GM19438 (cell line): ENCODE measurements around the gene PEX11B.

Source experiments
- ATAC-seq: cut with Tn5 transposase; IDR thresholded peaks from one replicate; pipeline ENCODE4 v1.9.1; 2021; ENCODE audit warnings: low read depth; ENCODE audit not compliant: unreplicated experiment

PEX11B gene, protein sequence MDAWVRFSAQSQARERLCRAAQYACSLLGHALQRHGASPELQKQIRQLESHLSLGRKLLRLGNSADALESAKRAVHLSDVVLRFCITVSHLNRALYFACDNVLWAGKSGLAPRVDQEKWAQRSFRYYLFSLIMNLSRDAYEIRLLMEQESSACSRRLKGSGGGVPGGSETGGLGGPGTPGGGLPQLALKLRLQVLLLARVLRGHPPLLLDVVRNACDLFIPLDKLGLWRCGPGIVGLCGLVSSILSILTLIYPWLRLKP

DNA sequence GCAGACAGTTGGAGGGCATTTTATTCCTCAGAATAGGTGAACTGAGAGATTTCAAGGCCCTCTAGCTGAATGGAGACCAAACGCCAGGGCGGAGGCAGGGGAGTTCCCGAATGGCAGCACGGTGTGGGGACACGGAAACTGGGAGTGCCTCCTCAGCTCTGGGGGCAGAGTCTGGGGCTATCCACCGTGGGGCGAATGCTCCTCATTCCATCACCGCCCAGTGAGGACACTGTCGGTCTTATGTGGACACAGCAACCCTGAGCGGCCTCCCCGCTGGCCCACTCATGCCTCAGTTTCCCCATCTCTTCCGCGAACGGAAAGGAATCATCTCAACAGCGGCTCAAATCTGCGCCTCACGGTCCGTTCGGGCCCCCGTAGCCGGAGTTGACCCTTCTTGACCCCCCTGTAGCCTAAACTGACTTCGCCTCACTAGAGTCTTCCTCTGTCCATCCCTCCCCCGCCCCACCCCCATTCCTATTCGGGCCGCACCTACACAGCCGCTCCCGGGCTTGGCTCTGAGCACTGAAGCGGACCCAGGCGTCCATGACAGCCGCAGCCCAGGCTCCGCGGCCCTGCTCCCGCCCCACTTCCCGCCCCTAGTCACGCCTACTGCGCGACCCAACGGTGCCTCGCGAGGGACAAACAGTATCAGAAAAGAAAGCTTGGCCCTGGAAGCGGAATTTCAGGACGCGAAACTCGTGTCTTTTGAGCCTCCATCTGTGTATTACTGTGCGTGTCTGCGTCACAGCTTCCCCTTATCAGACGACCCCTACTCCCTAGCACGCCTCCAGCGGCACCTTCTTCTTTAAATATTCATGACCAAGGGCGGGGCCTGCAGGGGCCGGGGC, at the start of gene PEX11B:
TSS of gene PEX11B (minus strand) at position 574 of the 848 bp plus-strand sequence. CDS start at position 545, 29 bp downstream.
- peak; percentile 90 for ATAC-seq

DNA sequence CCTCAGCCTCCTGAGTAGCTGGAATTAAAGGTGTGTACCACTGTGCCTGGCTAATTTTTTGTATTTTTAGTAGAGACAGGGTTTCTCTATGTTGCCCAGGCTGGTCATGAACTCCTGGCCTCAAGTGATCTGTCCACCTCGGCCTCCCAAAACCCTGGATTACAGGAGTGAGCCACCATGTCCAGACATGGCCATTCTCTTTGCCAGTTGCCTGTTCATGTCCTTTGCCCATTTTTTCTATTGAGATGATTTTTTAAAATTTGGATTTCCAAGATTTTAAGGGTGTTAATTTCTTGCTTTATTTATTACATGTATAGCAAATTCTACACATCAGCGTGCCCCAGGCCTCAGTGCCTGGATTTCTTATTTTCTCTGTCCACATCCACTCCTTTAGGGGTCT, 48.8 kb upstream of the PEX11B start:
- ATAC-seq = no peak

DNA sequence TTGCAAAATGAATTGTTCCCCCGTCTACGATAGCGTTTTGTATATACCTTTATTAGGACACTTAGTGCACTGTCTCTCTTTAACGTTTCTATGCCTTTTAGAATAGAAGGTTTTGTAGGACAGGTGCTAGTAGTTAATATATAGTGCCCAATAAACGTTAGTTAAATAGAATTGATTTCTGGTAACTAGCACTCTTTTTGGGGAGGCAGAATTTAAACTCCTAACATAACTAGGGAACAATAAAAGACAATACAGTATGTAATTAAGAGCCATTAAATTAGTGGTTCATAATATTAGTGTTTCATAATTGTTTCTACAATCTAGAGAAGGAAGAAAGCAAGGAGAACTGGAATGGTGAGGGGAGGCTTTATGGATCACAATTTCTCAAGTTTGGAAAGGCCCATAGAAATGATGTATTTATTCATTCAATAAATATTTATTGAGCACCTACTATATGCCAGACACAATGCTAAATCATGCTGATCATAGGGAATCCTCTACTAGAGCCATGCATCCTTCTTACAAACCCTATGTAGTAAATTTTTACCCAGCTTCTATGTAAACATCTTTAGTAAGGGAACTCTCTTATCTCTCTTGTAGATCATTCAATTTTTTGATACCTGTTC, 46.7 kb upstream of the PEX11B start:
- no peak for ATAC-seq

DNA sequence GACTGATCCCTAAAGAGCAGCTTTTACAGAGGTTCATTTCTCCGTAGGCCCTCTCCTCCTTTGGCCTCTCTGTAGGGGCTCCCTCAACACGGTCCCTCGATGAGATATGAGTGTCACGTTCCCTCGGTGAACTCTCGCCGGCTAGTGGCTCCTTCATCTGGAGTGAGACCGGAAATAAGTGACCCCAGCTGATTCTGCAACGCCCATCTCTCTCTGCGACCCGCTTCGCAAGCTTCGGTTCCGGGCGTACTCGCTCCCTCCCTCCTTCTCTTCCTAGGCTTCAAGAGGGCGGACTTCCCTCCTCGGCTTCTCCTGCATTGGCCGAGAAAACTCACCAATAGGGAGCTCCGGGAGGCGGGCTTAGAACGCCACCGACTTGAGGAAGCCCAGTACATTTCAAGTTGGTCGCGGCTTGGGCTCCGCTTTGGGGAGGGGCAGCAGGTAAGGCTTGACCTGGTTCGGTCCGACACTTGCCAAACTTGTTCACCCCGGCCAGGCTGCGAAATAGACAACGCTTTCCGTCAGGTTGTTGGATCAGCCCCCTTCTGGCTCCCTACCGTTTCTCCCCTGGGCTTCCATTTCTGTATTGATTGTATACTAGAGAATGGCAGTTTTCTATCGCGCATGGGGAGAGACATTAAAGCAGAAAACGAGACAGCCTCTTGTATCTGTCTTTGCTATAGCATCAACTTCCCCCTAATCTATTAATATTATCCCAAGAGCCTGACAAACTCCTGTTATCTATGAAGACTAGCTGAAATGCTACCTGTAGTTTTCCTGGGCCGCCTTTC, 46.0 kb upstream of the PEX11B start, which contains the start of the genes ANKRD34A and POLR3GL:
TSS of gene ANKRD34A (minus strand) at position 248 of the 791 bp plus-strand sequence. CDS start 2,816 bp downstream, outside the sequence.
TSS of gene POLR3GL (plus strand) at position 363 of the 791 bp plus-strand sequence. CDS start 10,176 bp downstream, outside the sequence.
- peak; percentile 82 for ATAC-seq

DNA sequence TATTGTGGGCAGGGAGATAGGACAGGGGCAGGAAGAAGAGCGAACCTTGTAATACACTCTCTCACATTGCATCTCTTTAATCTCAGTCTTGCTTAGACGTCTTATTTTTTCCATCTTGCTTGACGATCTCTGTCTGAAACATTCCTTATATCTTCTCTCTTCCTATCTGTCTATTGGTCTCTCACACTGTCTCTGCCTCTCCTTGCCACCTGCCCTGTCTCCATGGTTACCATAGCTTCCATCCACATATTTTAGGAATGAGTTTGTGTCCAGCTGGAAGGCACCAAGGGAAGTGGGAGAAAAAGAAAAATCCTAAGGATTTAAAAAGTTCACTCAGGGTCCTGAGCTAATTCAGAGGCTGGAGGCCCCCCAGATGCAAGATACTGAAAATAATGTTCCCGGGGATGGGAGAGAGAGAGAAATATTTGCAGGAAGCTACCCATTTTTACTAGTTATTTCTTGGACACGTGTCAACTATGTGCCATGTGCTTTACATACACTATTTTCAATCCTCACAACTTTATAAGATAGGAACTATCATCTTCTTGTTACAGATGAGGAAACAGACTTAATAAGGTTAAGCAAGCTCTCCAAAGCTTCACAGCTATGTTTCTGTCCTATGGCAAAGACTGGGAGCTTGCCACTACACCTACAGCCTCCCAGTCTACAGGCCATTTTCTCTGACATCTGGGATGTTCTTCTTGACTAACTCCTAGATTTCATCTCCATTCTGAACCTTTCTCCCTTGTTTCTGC, 44.9 kb upstream of the PEX11B start:
- ATAC-seq = no peak

DNA sequence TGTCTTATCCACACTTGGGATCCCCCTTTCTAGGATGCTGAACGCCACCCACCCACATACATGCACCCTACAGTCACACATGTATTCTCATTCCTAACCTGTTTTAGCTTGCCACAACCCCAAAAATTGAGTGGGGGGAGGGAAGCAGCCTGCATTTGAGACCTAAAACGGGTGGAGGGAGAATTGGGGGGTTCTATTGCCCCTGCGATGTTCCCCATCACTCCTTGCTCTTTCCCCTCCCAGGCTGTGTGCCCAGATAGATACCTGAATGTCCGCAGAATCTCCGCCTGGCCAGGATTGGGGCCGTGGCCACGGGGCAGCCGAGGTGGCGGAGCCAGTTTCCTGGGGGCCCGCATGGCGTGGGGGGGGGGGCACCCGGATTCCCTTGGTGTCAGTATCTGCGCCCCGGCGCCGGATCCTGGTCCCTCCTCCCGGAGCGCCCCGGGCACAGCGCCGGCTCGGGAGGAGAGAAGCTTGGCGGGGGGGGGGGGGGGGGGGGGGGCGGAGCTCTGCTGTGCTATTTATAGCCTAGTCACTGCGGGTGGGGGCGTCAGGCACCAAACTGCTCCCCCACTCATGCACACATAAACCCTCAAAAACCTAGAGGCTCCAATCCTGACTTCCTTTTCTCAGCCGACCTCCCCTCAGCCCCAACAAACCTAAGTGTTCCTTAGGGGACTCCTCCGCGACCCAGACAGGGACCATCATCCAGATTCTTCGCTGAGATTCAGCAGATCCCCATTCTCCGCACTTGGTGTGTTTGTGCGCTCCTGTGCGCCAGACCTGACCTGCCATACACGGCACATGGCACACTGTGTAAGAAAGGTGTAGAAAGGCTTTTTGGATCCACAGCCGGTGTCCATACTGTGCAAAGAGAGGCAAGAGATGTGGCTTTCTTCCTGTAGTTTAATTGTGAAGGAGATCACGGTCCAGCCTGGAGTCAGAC, 43.9 kb upstream of the PEX11B start:
- ATAC-seq = no peak

DNA sequence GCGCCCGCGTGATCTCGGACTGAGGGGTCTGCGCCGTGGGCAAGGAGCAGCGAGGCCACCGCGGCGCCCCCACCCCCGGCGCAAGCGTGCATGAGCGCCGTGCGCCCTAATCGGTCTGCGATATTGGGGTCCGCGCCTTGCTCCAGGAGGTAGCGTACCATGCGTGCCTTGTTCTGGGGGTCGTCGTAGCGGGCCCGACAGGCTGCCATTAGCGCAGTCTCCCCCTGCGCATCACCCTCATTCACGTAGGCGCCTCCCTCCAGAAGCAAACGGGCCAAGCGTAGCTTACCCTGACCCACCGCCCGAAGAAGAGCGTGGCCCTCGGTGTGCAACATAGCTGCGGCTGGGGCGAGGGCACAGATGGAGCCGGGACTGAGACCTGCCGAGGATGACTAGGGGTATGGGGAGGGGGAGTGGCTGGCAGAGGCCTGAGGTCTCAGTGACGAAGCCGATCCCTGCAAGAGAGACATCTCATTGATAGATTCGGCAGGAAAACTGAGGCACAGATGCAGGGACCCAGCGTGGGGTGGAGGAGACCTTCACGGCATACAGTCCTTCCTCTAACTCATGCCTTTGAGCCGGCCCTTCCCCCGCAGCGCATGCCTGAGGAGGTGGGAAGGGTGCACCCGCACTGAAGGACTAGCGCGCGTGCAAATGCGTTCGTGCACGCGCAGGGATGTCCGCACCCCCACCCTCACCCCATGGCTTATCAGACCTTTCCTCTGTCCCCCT, 43.1 kb upstream of the PEX11B start:
- no peak for ATAC-seq

DNA sequence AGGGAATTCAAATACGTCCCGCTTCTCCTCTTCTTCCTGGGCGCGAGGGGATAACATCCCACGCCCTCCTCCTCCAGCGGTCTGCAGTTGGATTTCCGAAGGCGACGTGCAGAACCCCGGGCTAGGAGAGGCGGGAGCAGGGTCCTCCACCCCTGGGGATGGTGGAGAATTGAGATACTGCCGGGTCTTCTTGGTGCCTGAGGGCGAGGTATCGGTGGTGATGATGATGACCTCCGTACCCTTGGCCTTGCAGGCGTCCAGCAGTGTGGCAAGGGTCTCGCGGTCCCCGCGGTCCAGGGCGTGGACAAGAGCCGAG, 42.5 kb upstream of the PEX11B start:
- no peak for ATAC-seq

DNA sequence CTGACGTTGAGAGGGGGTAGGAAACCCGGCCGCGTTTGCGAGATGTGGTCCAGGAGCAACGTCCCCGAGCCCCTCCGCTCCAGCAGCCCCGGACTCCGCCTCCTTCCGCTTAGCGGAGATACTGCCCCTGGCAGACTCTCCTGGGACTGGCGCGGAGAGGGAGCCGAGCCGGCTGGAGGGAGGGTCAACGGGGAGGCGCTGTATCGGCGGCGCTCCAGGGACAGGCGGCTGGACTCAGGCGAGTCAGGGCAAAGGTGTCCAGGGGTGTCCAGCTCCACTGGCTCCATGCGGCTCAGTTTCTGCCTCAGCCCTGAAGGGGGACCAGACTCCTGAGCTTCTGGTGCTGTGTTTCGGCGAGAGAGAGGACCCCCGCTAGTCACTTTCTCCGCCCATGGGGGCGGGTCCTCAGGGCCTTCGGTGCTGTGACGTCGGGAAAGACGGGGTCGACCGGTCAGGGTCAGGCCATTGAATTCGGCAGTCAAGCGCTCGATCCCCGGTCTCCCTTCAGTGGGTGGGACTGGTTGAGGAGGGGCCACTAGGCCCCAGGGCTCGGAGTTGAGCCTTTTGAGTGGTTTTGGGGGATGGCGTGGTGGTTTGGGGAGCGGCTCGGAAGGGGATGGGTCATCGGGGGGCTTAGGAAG, 42.1 kb upstream of the PEX11B start:
- no peak for ATAC-seq

DNA sequence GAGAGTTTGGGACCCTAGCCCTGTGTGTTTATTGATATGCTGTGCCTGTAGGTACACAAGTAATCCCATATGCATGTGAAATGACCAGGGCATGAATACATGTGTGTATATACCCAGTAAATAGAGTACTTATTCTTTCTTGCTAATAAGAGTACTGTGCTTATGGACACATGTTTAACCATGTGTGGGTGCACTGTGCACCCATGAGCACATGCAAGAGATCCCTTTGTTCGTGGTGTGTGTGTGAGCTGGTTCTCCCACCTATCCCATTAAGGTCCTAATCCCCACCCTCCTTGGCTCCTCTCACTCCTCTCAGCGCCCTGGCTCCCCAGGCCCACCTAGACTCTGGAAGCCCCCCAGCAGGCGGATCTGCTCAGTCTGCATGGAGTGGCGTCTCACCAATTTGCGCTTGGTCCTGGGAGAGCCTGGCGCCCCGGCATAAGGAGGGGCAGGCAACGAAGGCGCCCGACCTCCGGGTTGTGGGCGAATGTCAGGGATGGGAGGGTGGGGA, 41.5 kb upstream of the PEX11B start:
- ATAC-seq = no peak

DNA sequence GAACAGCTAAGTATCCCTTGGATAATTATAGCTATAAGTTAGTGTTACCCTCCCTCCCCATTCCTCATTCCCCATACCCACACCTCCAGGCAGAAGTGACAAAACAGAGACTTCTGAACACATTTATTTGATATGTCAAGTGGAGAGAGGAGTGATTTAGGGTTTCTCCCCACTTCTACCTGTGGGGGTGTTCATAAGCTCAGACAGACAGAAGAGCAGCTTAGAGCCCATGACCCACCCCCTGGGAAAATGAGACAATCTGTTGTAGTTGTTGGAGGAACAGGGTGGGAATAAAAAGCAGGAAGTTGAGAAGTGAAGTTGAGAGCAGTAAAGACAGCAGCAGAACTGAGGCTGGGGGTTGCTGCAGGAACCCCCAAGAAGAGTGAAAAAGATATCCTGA, 40.8 kb upstream of the PEX11B start:
- no peak for ATAC-seq

DNA sequence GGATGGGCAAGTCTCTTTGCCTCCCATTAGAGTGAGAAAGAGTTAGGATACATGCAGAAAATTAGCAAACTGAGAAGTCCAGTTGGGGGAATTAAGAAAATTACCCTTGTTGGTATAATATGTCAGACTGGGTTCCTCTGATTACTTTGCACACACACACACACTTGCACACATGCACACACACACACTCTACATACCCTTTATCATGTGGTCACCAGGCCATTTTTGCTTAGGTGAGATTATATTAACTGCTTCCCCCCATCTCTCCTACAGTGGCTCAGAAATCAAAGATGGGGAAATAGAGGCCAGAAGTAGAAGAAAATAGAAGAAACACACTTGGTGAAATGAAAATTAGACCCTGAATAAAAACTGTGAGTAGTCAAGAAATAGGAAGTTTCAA, 40.2 kb upstream of the PEX11B start:
- no peak for ATAC-seq

DNA sequence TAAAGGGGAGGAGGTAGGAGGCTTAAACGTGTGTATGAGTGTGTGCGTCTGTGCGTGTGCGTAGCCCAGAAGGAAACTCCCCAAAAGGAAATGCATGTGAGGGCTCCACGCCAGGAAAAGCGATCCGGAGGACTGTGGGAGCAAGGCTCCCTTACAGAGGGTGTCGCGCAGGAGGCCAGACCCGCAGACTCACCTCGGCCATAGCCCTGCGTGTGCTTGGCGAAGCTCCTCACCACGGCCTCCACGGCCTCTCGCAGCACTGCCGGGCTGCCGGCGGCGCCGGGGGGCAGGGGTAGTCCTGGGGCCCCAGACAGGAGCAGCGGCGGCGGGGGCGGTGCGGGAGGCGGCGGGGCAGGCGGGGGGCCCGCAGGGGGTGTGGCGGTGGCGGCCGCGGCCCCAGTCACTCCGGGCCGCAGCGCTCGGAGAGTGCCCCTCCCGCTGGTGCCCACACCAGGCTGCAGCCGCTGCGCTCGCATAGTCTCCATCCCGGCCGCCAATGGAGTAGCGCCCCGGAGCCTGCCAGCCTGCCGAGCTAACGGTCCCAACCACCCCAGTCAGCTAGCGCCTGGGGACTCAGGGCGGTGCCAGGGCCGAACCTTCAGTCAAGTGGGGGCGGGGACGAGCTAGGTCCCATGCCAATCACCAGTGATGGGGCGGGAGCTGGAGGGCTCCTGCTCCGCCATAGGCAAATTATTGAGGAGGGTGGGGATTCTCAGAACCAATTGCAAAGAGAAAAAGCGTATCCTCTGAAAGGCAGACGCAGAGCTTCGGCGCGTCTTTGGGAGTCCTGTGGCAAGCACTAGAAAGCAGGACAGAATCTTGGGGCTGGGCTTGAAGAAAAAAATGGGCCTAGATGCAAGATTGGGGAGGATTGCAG, 39.2 kb upstream of the PEX11B start, which contains the start of gene LIX1L:
TSS of gene LIX1L (minus strand) at position 575 of the 877 bp plus-strand sequence. CDS start at position 485, 90 bp downstream.
- ATAC-seq = peak; percentile 84

DNA sequence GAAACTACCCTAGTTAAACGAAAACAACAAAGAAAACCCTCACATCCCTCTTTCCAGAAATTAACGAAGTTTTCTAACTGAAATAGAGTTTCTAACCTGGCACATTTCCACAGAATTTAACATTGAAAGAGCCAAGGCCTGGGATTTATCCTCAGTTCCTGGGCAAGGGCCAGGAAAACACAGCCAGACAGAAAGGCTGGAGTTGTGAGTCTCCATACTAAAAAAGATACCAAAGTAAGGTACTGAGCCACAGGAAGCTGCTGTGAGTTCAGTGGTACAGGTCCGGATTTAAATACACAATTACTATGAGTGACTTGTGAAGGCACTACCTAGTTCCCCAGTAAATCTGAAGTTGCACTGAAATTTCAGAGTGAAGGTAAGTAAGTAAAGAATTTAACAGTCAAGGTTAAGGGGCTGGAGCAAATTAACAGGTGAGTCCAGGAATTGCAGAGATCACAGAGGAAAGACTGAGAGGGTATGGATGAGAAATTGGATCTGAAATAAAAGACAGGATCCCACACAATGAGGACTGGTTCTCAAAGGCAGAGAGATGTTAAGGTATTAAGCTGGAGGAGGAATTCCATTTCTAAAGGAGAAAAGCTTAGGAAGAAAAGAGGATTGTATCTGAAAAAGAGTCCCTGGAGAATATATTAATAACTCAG, 38.4 kb upstream of the PEX11B start:
- no peak for ATAC-seq

DNA sequence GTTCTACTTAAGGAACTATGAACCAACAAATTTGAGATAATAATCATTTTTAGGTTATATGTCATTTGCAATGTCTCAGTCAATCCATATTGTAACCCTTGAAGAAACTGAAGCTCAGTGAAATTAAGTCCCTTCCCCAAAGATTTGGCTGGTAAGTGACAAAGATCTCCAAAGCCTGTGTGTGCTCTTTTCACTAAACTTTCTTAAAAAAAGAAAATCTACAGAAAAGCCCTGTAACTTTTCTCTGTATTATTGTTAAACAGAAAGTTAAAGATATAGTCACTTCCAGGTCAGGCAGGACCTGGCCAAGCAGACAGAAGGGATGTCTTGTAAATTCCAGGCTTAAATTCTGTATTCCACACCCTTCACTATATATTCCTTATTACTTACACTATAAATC, 37.8 kb upstream of the PEX11B start:
- no peak for ATAC-seq

DNA sequence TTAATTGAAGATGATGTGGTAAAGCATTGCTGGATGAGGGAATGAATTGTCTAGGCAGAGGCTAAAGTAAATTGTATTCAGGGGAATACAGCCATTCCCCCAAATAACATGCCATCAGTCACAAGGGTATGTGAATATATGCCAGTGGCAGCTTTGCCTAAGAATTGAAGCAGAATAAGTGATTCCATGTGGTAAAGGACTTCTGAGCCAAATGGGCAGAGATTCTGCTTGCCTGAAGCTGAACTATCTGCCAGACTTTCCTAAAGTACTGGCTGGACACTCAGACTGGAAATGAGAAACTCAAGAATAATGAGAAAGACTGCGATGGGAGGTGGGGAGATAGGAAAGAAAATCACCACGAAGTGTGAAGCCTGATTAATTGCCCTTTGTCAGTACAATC, 36.9 kb upstream of the PEX11B start:
- no peak for ATAC-seq
